ENCODE results near the gene POGK. TPM values are rescaled to one million over a fixed set of nuclear protein-coding genes. Genes with fewer than 3 reads are reported as not detected.
"Not testable (repeated sequence)": the region's sequence is repeated elsewhere in the genome, so short reads cannot be mapped to it uniquely, and the experiment has no call there.

Gene POGK, protein sequence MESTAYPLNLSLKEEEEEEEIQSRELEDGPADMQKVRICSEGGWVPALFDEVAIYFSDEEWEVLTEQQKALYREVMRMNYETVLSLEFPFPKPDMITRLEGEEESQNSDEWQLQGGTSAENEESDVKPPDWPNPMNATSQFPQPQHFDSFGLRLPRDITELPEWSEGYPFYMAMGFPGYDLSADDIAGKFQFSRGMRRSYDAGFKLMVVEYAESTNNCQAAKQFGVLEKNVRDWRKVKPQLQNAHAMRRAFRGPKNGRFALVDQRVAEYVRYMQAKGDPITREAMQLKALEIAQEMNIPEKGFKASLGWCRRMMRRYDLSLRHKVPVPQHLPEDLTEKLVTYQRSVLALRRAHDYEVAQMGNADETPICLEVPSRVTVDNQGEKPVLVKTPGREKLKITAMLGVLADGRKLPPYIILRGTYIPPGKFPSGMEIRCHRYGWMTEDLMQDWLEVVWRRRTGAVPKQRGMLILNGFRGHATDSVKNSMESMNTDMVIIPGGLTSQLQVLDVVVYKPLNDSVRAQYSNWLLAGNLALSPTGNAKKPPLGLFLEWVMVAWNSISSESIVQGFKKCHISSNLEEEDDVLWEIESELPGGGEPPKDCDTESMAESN
- total RNA-seq, result 63.2 TPM

DNA sequence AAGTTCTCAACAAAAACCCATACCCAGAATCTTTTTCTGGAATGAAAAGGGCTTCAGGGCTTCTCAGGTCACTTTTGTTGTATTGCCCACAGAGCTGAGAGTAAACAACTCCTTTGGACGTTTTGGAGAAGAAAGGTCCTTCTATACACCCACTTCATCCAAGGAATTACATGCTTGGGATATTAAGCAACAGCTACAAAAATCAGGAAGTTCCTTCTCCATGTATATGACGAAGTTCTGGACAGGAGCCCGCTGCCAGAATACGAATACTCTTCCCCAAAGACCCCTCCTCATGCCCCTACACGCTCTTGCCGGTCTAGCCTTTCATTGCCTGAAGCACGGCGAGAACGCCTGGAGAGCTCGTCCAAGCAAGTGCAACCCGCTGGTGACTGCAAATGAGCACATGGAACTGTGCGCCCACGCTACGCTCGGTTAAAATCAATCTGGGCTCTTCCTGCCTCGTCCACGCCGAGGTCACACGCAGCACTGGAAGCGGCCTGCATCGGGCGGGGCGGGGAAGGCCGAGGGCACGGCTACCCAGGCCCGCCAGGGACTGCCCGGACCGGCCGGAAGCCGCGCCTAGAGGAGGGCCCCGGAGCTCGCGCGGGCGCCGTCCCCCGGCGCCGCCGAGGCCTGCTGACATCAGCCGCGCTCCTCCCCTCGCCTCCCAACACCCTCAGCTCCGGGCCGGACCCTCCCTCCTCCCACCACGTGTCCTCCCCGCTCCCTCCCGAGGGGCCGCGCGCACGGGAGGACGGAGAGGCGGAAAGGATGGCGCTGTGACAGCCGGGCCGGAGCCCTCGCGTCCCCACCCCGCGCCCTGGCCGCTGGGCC is at the start of gene POGK:
TSS of gene POGK (plus strand) at position 710 of the 834 bp plus-strand sequence. CDS start 1,482 bp downstream, outside the sequence.
- peak; percentile 88 for DNase-seq

DNA sequence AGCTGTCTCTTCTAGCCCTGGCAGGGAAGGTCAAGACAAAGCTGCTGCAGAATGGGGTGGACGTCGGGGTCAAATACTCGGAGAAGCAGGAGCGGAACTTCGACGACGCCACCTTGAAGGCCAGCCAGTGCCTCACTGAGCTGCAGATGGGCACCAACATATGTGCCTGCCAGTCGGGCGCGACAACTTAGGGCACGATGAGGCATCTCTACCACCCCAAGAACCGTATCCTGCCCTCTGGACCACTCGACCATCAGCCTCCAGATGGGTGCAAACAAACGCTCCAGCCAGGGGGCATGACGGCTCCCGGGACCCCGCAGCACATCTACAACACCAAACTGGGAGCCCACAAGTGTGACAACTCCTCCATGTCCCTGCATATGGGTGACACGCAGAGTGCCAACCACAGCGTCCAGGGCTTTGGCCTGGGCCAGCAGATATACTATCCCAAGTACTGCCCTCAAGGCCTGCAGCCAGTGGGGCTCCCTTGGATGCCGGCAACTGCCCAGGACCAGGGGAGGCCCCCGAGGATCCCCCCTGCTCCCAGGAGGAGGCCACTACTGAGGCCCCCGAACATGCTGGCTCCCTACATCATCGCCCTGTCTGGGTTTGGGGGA is 42.5 kb upstream of the POGK start:
- DNase-seq, result no peak

DNA sequence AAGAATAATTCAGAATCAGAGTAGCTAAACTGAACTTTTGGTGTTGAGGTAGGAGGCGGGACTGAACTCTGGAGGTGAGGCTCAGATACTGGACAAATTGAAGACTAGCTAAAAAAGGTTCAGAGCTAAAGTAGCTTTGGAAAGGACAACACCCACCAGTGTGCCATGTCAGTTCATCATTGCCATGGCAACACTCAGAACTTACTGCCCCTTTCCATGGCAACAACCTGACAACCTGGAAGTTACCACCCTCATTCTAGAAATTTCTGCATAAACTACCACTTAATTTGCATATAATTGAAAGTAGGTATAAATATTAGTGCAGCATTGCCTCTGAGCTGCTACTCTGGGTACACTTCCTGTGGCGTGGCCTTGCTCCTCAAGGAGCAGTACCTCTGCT is 30.3 kb upstream of the POGK start:
- DNase-seq, result no peak

DNA sequence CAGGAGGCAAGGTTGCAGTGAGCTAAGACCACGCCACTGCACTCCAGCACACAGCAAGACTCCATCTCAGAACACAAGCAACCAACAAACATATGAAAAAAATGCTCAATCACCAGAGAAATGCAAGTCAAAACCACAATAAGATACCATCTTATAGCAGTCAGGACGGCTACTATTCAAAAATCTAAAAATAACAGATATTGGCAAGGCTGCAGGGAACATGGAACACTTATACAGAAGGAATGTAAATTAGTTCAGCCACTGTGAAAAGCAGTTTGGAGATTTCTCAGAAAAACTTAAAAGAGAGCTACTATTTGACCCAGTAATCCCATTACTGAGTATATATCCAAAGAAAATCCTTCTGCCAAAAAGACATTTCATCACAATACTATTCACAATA is 27.6 kb upstream of the POGK start:
- no peak for DNase-seq

DNA sequence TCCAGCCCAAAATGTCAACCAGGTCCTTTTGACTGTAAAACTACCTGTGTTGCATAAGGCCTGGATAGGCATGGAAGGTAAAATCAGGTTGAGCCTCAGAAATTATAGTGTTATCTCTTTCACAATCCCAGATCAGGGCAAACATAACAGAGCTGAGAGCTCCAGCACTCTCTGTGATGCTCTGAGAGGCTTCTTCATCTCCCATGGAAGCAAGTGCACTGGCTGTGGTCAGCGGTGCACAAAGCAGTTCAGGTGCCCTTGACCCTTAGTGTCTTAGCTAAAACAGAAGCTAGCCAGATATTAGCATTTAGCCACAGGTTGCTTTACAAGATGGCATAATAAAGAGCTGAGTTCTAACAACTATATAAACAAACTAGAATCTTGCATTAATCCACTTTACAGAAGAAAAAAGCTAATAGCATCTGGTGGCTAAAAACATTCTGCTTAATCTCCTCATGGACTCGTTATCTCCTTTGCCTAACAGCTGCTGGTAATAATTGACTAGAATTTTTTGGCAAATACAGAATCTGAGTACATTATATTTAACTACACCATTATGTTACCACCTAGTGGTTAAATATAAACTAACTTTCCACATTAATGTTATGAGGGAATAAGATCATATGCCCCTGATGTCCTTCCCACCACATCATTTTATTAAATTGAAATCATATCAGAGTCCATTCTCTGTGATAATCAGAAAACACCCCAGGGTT is 25.6 kb upstream of the POGK start:
- DNase-seq, result no peak

DNA sequence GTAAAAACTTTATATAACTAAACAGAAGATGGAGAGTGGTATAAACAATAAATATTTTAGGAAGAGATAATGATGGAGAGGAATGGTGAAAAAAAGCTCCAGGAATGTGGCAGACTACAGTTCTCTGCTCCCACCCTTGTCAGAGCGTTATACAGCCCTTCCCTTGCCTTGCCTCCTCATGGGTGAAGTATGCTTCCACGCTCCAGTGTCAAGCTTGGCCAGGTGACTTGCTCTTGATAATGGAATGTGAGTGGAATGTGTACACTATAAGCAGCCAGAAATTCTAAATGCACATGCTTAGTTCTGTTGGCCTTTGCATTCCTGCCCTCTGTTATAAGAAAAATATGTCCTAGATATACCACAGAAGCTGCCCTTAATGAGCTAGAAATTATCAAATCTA is 24.7 kb upstream of the POGK start:
- DNase-seq, result no peak

DNA sequence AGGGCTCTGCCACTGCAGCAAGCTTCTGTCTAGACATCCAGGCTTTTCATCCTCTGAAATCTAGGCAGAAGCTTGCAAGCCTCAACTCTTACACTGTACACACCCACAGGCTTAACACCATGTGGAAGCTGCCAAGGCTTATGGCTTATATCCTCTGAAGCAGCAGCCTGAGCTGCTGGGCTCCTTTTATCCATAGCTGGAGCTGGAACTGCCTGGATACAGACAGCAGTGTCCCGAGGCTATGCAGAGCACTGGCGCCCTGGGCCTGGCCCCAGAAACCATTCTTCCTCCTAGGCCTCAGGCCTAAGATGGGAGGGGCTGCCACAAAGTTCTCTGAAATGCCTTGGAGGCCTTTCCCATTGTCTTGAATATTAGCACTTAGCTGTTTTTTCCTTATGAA is 19.3 kb upstream of the POGK start:
- no peak for DNase-seq

DNA sequence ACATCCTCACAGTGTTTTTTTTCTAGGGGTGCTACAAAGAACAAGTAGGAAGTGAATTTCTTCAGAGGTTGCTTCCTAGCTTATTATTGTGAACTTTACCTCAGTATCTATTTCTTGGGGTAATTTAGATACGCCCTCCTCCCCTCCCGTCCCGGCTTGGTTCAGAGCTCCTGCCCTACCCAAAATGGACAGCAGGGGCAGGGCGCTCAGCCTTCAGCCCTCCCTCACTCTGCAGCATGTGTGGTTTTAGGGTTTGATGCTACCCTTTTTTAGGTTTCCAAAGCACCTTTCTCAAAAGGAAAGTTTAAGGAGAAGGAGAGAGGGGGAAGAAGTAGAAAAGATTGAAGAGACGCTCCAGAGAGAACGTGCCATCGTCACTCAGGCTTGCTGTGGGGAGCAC is 16.9 kb upstream of the POGK start:
- no peak for DNase-seq

DNA sequence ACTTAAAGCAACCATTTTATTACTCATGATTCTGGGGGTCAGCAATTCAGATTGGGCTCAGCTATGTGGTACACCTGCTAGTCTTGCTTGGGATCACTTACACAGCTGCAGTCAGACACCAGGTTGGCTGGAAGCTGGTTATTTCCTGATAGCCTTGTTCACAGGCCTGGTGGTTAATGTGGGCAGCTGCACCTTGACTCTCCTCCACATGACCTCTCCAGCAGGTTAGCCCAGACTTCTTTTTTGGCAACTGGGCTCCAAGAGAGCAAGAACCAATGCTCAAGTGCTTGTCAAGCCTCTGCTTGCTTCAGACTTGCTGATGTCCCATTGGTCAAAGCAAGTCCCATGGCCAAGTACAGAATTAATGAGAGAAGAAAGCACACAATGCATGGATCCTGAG is 11.8 kb upstream of the POGK start:
- no peak for DNase-seq

DNA sequence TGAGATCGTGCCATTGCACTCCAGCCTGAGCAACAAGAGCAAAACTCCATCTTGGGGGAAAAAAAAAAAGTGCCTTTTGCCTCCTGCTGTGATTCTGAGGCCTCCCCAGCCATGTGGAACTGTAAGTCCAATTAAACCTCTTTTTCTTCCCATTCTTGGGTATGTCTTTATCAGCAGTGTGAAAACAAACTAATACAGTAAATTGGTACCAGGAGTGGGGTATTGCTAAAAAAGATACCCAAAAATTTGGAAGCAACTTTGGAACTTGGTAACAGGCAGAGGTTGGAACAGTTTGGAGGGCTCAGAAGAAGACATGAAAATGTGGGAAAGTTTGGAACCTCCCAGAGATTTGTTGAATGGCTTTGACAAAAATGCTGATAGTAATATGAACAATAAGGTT is 9.5 kb upstream of the POGK start:
- DNase-seq, result not testable (repeated sequence)

DNA sequence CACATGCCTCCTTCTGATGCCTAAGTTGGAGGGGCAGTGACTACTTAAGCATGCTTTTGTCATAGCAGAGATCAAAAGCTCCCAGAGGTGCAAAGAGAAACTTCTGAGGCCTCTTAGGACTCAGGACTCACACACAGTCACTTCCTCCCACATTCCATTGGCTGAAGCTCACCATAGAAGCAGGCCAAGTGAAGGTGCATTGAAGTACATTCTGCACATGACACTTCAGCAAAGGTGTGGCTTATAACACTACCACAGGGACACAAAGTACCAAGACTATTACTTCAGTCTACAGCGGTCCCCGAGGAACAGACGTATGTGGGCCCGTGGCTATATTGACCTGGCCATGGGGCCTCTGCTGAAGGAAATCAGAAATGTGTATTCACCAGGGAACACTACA is 2.5 kb upstream of the POGK start:
- no peak for DNase-seq

DNA sequence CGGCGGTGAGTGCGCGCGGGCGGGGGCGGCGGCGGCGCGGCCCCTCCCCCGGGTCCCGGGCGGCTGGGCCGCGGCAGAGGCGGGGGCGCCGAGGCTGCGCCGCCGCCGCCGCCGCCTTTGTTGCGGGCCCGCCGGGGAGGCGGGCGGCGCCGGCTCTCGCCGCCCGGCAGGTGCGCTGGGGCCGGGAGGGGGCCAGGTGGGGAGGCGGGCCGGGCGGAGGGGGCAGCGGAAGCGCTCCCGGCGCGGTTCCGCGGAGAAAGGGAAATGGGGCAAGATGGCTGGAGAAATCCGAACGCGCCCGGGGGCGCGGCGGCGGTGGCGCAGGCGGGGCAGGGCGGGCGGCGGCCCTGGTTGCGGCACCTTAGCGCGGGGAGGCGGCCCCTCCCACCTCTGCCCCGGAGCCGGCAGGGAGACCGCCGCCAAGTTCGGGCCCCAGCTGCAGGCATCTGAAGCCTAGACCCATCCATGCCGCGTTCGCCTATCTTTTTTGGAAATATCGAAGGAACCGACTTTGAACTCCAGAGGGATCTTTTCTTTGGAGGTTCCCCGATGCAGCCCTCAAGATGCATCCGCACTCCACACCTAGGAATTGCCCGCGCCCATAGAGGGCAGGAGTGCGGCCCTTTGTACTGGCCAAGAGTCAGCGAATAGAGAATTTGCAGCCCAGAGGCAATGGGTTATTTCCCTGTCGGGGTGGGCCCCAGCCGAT is 479 bp downstream of the POGK start:
- peak; percentile 24 for DNase-seq

DNA sequence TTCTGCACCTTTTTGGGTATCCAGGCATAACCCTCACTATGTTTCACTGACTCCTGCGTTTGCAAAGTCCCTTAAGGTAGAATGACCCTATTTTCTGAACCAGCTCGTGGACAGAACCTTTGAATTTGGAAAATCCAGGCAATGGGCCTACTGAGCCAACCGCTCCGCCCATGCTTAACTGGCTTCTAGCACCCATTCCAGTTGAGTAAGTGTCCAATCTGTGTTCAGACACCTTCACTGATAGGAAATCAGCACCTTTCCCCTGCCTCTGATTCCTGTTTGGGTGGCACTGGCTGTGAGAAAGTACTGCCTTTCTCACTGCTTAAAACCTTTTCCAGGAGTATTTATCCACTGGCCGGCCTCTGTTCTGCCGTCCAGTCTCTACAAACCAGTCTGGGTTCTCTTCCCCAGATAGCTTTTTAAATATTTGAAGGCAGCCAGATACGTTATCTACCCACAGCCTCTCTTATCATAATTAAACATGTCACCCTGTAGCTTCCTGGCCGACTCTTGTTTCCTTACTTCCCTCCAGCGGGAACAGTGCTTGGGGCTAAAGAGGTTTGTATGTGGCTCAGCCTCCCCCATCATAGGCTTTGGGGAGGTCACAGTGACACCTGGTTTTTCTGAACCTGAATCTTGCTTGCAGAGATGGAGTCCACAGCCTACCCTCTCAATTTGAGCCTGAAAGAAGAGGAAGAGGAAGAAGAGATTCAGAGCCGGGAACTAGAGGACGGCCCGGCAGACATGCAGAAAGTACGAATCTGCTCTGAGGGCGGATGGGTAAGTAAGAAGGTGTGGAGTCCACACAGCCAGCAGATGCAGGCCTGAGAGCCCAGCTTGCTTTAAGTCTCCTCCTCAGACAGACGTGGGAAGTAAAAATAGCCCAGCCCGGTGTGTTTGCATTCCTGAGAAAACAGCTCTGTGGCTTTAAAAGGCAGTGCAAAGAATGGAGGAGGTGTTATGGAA is 1.3 kb downstream of the POGK start:
- DNase-seq, result peak; percentile 25

DNA sequence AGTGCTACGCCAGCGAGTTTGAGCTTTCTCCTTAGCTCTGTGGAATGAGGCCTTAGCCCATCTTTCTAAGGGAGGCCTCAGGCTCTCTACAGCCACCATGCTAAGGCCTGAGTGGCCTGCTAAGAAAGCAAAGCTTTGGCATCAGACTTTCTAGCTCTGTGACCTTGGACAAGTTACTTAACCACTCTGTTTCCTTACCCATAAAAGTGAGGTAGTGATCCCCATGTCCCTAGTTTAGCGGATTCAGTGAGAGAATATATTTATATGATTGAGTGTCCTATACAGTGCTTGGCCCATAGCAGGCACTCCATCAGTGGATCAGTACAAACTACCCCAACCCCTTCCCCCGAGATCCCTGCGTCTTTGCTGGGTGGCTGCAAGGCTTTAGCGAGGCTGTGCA is 4.0 kb downstream of the POGK start:
- DNase-seq, result no peak

DNA sequence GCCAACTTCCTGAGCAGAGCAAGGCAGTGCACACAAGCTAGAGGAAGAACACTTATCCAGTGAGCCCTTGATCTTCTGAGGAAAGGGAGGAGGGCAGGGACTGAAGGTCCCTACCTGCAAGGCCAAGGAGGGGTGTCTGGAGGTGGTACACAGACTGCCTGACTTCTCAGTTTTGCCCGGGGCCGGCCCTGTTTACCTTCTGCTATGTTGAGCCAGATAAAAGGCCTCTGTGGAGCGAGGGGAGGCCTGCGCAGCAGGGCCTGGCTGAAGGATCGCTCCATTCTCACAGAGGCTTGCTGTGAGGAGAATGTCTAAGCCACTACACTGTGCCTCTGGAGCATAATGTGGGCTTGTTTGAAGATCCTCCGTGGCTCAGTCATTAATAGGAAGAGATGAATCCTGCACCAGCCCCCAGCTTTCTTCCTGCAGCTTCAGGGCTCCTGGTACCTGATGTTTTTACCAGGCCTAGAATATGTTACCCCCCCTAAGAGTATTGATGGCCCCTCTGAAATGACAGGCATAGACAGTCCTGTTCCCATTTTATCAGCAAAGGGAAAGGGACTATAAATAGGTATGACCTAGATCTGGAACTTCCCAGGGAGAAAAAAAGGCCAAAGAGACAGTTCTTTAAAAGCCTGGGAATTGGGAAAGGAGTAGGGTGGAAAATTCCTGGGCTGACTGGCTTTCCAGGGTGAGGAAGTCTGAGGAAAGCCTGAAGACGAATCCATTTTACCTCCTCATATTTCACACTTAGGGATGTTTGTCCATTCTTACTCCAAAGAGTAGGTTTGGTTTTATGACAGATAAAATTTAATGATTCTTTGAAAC is 4.7 kb downstream of the POGK start:
- peak; percentile 20 for DNase-seq

DNA sequence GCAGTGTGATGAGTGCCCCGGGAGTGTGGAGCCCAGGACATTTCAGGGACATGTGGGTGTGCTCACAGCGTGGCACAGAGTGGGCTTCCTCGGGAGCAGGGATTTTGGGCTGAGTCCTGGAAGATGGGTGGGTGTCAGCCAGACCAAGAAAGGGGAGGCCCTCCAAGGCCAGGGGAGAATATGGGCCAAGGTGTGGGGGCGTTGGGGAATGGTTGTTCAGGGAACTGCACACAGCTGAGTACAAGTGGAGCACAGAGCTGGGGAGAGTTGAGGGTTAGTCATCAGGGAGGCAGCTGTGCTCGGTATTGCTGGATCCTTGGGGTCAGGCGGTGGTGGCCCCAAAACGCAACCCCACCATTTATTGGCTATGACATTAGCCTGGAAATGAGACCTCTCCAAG is 5.5 kb downstream of the POGK start:
- no peak for DNase-seq

DNA sequence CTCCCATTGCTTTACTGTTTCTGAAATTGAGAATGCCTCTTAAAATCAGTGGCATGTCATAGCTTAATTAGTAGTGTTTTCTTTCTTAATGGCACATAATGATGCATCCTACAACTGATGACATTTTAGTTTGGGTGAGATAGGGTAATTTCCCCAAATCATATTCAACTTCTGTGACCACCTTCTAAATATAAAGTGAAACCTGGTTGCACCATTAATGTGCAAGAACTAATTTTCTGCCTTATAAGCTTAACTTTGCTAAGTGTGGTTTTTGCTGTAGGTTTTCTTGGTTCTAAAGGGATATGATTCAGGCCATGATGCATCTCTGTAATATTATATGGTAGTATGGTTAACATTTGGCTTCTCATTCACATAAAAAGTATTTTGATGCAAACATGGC is 8.9 kb downstream of the POGK start:
- DNase-seq, result no peak

DNA sequence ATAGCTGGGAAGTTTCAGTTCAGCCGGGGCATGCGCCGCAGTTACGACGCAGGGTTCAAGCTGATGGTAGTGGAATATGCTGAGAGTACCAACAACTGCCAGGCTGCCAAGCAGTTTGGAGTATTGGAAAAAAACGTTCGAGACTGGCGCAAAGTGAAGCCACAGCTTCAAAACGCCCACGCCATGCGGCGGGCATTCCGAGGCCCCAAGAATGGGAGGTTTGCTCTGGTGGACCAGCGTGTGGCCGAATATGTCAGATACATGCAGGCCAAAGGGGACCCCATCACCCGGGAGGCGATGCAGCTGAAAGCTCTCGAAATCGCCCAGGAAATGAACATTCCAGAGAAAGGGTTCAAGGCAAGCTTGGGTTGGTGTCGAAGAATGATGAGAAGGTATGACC is 9.9 kb downstream of the POGK start:
- DNase-seq, result no peak

DNA sequence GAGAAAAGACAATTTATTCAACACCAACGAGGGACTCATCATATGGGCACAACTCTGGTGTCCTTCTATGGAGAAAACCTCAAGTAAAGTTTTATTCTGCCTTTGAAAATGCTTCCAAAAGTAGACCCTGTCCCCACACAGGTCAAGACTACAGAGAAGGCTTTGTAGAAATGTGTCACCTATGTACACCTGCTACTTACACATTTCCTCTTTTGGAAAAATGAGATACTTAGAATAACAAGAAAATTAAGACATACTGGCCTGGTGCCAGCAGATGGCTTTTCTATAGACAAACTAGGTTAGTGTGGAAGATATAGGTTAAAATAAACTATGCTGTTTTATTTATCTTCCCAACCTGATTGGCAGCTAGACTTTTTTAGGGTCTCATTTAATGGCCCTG is 13.6 kb downstream of the POGK start:
- DNase-seq, result no peak
